A673 (cell line): ENCODE data around the gene KCNIP3. TPM values are rescaled to one million over a fixed set of nuclear protein-coding genes. Genes with fewer than 3 reads are reported as not detected.
A peak's percentile ranks its signal among the peaks of the same experiment; 100 is the strongest.
"Not testable (repeated sequence)": the region's sequence is repeated elsewhere in the genome, so short reads cannot be mapped to it uniquely, and the experiment has no call there.

Experiments used
- BruUV-seq: library from RNA; stranded (reverse); fragments of 400-500 nt; replicated peaks from 2 replicates; lab custom pipeline; 2021; lab: Mats Ljungman, UMichigan
- CTCF ChIA-PET: fragments of 300-600 bp; sonication (Branson Sonifier 250); formaldehyde crosslinking; loops from one replicate; lab custom pipeline; 2022; ENCODE audit warnings: antibody characterized with exemption; lab: Charles Lee
- POLR2A ChIA-PET: fragments of 300-600 bp; sonication (Branson Sonifier 250); formaldehyde crosslinking; loops from one replicate; lab custom pipeline; 2022; ENCODE audit warnings: antibody characterized with exemption; ENCODE audit not compliant: low non-redundant PET; lab: Charles Lee
- DNase-seq: peaks from one replicate; pipeline ENCODE4 v3.0.0-alpha.2; 2015; ENCODE audit warnings: low spot score
- H3K27ac ChIP-seq: fragments of 200-600 bp; sonication (generic); 2 replicates; pipeline ENCODE4 v1.5.1; 2016; ENCODE audit warnings: mixed run types, low read depth, mild to moderate bottlenecking, mixed read lengths, antibody characterized with exemption, low read length; ENCODE audit not compliant: poor library complexity, severe bottlenecking
- H3K27me3 ChIP-seq: fragments of 200-600 bp; sonication (generic); replicated peaks from 2 replicates; pipeline ENCODE4 v1.6.1; 2017; ENCODE audit warnings: mixed run types, low read depth, mild to moderate bottlenecking, mixed read lengths, antibody characterized with exemption, low read length; ENCODE audit not compliant: insufficient read depth, poor library complexity
- H3K36me3 ChIP-seq: fragments of 200-600 bp; sonication (generic); 2 replicates; pipeline ENCODE4 v1.6.1; 2016; ENCODE audit warnings: mixed run types, mild to moderate bottlenecking, mixed read lengths, antibody characterized with exemption, low read length; ENCODE audit not compliant: insufficient read depth, poor library complexity, severe bottlenecking
- H3K4me1 ChIP-seq: fragments of 200-600 bp; sonication (generic); 2 replicates; pipeline ENCODE4 v1.6.1; 2017; ENCODE audit warnings: mixed run types, mild to moderate bottlenecking, mixed read lengths, antibody characterized with exemption, low read length; ENCODE audit not compliant: insufficient read depth, poor library complexity, severe bottlenecking
- H3K4me3 ChIP-seq: fragments of 200-600 bp; sonication (generic); 2 replicates; pipeline ENCODE4 v1.5.1; 2016; ENCODE audit warnings: low read depth, mixed run types, mild to moderate bottlenecking, mixed read lengths, low read length; ENCODE audit not compliant: poor library complexity, severe bottlenecking
- H3K9me3 ChIP-seq: fragments of 200-600 bp; sonication (generic); 2 replicates; pipeline ENCODE4 v1.6.1; 2016; ENCODE audit warnings: mixed run types, low read depth, mild to moderate bottlenecking, mixed read lengths, antibody characterized with exemption, low read length; ENCODE audit not compliant: poor library complexity, severe bottlenecking
- intact Hi-C: fragments of 100-400 bp; cut with micrococcal nuclease; formaldehyde crosslinking; loops from one replicate; pipeline ENCODE4 v1.10.0; 2022; ENCODE audit not compliant: unreplicated experiment
- total RNA-seq: library from RNA; stranded (reverse); gene quantifications from 2 replicates; pipeline ENCODE4 v1.2.3, GENCODE V29; 2021
- TF ChIP-seq, protein P1 (sequence below): fragments of 300-800, 200-600 bp; sonication (generic); conservative IDR thresholded peaks from 2 replicates; pipeline ENCODE4 v1.5.1; 2017; ENCODE audit warnings: low read depth, mild to moderate bottlenecking, antibody characterized with exemption, low read length, moderate library complexity, mixed read lengths

Gene KCNIP3
- total RNA-seq, 1 experiment from 2014 or later: 0.45 TPM

GRCh38 chr2:95414015-95414594 lies 117.0 kb downstream of the KCNIP3 start:
- H3K9me3 ChIP-seq, BruUV-seq, H3K27ac ChIP-seq, H3K4me3 ChIP-seq, H3K27me3 ChIP-seq, H3K4me1 ChIP-seq, CTCF ChIA-PET, H3K36me3 ChIP-seq, intact Hi-C loops: not testable (repeated sequence)
- DNase-seq: peak; percentile 75
- POLR2A ChIA-PET: interaction anchor here (0.6 kb wide), 1 partner anchor 62 kb away, joined by 5 read pairs; no protein-coding TSS in a partner anchor
- TF ChIP-seq, protein P1, sequence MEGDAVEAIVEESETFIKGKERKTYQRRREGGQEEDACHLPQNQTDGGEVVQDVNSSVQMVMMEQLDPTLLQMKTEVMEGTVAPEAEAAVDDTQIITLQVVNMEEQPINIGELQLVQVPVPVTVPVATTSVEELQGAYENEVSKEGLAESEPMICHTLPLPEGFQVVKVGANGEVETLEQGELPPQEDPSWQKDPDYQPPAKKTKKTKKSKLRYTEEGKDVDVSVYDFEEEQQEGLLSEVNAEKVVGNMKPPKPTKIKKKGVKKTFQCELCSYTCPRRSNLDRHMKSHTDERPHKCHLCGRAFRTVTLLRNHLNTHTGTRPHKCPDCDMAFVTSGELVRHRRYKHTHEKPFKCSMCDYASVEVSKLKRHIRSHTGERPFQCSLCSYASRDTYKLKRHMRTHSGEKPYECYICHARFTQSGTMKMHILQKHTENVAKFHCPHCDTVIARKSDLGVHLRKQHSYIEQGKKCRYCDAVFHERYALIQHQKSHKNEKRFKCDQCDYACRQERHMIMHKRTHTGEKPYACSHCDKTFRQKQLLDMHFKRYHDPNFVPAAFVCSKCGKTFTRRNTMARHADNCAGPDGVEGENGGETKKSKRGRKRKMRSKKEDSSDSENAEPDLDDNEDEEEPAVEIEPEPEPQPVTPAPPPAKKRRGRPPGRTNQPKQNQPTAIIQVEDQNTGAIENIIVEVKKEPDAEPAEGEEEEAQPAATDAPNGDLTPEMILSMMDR: peak; percentile 75

- H3K27ac ChIP-seq, H3K36me3 ChIP-seq, POLR2A ChIA-PET, BruUV-seq, CTCF ChIA-PET, H3K4me1 ChIP-seq, H3K4me3 ChIP-seq, intact Hi-C loops, DNase-seq, H3K27me3 ChIP-seq, H3K9me3 ChIP-seq: not testable (repeated sequence)
Measured at GRCh38 chr2:95415138-95415537, 118.0 kb downstream of the KCNIP3 start.

DNA sequence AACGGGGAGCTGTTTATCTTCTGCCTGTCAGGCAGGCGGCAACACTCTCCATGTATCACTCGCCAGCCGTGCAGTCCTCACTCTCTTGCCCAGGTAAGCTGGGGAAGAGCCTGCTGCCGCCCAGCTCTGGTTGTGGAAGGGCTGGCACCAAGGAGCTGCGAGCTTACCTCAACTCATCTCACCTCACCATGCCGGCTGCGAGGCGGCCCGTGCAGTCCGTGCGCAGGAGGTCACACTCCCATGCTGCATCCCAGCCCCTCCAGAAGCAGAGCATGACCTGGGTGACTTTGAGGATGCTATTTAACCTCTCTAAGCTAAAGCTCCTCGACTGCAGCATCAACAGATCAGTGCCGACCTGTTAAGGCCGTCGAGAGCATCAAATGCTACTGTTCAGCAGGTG lies 118.4 kb downstream of the KCNIP3 start:
- CTCF ChIA-PET, BruUV-seq, H3K27ac ChIP-seq, H3K4me3 ChIP-seq, DNase-seq, H3K27me3 ChIP-seq, POLR2A ChIA-PET, H3K4me1 ChIP-seq, H3K9me3 ChIP-seq, H3K36me3 ChIP-seq, intact Hi-C loops: not testable (repeated sequence)

GRCh38 chr2:95427196-95427867 lies 130.2 kb downstream of the KCNIP3 start:
- intact Hi-C loops, H3K4me3 ChIP-seq, H3K27ac ChIP-seq, DNase-seq, H3K9me3 ChIP-seq, H3K27me3 ChIP-seq, H3K4me1 ChIP-seq, CTCF ChIA-PET, POLR2A ChIA-PET, H3K36me3 ChIP-seq, BruUV-seq: not testable (repeated sequence)

GRCh38 chr2:95429748-95430467 lies 132.8 kb downstream of the KCNIP3 start:
- H3K9me3 ChIP-seq, H3K4me3 ChIP-seq, POLR2A ChIA-PET, H3K36me3 ChIP-seq, CTCF ChIA-PET, intact Hi-C loops, H3K27ac ChIP-seq, H3K27me3 ChIP-seq, H3K4me1 ChIP-seq, BruUV-seq, DNase-seq: not testable (repeated sequence)

DNA sequence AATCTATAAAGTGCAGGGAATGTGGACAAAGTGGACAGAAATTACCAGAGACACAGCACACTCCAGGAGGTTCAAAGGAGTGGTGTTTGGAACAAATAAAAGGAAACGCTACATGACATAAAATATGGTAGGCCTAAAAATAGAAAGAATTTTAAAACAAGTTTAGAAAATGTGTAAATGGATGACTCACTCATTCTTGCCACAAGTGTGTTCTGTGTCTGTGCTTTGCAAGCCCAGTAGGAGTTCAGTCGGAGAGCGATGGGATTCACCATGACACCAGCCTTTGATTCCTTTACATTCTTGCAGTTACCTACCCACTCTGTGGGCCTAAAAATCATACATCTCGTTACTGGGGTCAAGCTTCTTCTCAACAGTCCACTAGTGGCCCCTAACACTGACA lies 136.2 kb downstream of the KCNIP3 start:
- intact Hi-C loops, H3K9me3 ChIP-seq, H3K4me3 ChIP-seq, H3K27me3 ChIP-seq, H3K4me1 ChIP-seq, BruUV-seq, POLR2A ChIA-PET, CTCF ChIA-PET, H3K27ac ChIP-seq, DNase-seq, H3K36me3 ChIP-seq: not testable (repeated sequence)
